SHP77 treated with DMSO at 0.1 percent for 48 hours (cell line): Measurements from ENCODE around the gene PPARD.

Experiments used
- DNase-seq: peaks from one replicate; lab custom pipeline; 2025; lab: John Stamatoyannopoulos, UW

The PPARD gene

DNA sequence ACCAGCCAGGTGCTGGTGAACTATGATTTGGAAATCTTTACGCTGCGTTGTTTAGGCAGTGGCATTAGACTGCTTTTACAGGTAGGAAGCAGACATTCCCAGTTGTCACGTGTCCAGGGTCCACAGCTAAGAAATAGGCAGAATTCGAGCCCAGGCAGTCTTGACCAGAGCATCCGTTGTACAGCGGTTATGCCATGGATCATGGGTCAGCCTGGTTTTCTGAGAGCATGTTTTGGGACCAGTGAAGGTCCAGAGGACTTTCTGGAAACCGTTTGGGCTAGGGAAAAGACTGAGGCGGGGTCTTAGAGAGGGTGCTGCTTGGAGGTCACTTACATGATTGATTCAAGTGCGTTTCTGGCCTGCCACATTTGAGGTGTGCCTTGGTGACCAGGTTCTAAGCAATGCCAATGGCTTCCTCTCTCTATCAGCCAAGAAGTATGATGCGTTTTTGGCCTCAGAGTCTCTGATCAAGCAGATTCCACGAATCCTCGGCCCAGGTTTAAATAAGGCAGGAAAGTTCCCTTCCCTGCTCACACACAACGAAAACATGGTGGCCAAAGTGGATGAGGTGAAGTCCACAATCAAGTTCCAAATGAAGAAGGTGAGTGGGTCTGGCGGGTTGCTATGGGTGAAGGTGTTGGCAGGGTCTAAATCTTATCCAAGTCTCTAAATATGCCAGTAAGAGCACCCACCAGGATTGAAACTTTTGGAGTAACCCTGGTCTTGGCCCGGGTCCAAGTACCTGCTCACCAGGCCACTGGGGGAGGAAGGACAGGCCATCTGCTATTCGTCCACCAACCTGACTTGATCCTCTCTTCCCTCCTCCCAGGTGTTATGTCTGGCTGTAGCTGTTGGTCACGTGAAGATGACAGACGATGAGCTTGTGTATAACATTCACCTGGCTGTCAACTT is 127.6 kb downstream of the PPARD start:
- no peak for DNase-seq

DNA sequence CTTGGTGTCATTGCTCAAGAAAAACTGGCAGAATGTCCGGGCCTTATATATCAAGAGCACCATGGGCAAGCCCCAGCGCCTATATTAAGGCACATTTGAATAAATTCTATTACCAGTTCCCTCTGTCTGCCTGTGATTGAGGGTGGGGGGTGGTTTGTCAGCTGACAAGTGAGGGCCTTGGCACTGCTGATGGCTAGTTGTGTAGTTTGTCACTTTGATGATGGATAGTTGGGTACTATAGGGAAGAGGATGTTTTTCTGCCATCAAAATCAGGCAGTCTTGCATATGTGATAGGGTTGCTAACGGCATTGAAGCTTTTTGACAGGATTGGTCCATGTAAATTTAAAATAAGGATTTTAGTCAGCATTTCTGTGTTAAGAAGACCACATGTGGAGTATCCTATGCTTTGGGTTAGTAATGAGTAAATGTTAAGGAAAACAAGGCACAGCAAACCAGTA is 128.3 kb downstream of the PPARD start:
- DNase-seq: no peak

DNA sequence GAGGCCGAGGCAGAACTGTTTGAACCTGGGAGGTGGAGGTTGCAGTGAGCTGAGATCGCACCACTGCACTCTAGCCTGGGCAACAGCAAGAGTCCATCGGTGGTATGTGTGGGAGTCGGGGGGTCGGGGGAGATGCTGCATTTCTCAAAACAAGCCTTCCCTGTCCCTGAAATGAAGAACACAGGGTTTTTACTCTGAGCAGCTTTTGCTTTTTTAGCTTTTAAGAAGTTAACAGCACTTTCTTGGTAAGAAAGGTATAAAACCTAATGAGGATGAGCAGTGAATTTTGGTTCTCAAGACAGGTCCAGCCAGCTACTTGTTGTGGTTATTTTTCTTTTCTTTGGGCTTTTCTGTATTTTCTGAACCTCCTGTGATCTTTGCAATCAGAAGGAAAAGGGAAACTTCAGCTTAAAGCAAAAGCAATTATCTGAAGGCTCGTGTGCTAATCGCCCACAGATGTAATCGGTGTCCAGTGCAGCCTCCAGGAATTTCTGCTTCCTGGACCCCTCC is 129.5 kb downstream of the PPARD start:
- DNase-seq: no peak

DNA sequence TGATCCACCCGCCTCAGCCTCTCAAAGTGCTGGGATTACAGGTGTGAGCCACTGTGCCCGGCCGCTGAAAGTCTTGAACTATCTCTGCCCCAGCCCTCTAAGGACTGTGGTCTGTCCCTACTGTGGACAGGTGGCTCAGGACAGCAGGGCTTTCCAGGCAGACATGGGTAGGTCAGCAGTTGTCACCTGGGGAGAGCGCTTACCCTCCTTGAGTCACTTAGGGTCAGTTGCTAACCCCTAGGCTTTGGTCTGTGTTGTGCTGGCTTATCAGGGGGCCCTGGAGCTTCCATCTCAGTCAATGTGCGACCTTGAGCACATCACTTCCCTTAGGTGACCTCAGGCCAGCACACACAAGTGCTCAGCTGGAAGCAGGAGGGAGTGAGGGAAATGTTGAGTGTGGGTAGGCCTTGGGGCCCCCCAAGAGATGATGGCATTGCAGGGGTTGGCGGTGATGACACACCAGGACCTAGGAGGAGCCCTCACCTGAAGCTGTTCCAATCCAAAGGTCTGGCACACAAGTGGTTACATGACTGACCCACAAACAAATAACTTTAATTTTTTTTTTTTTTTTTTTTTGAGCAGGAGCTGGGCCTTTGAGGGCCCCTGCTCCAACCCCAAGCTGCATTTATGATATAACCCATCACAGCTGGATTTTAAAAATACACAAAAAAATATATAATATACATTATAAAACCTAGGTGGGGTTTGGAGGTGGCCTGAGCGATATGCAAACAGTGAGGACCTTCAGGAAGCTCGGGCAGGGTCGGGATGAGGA is 130.9 kb downstream of the PPARD start:
- DNase-seq: no peak

DNA sequence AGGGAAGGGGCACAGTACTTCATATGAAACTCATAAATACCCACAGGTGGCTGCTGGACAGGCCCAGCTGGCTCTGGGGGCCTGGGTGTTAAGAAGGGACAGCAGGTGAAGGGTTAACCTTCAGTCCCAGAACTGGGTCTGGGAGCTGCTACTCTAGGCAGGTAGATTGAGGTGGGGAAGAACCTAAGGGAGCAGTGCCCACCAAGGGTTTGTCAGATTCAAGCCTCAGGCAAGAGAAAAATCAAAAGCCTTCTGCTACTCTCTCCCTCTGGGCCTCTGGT is 131.4 kb downstream of the PPARD start:
- DNase-seq: no peak

DNA sequence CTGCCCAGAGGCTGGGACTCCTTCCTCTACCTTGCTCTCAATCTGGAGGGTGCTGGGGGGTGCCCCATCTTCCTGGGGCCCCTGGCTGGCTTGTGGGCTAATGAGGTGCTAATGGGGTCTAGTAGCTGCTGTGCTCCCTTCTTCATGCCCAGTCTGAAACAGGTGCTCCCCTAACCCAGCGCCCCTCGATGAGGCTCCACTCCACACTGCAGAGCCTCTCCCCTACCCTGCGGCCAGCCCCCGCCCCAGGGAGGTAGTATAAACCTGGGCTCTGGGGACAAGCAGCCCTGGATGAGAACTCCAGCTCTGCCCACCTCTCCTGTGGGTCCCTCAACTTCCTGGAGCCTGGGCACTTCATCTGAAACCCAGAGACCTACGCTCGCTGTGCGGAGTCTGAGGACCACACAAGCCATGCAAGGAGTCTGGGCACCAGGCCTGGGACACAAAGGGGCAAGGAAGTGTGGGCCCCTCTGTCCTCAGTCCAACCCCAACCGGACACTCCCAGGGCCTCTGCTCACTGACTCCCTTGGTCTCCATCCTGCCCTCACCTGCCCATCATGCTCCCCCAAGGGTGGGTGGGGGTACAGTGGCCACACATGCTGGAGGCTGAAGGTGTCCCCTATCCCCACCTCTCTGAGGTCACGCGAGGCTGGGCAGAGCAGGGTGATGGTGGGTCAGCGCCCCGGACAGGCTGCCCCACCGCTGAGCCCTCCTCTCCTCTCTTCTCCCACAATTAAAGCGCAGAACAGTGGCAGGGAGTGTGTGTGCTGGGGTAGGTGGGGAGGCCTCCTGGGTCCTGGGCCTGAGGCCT is 132.0 kb downstream of the PPARD start:
- no peak for DNase-seq

DNA sequence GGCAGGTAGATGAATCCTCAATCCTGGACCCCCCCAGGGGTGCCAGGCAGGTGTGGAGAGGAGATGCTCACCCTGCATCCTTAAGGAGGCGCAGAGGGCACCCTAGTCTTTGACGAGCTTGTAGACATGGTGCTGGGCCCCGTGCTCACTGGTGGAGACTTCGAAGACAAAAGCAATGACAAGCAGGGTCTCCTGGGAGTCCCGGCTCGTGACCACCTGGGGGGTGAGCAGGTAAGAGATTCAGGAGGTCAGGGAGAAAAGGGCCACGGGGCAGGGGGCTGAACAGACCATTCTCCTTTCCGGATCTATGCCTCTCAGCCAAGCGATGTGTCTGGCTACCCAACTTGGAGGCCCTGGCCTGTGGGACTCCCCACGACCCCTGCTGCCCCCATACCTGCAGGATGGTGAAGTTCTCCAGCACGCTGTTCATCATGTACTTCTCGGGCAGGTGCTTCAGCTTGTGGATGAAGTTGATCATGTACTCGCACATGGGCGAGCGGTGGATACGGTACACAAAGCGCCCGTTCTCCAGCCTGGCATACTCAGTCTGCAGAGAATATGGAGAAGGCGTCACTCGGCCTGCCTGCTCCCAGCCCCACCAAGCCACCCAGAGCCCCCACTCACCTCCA is 132.7 kb downstream of the PPARD start:
- DNase-seq: no peak

DNA sequence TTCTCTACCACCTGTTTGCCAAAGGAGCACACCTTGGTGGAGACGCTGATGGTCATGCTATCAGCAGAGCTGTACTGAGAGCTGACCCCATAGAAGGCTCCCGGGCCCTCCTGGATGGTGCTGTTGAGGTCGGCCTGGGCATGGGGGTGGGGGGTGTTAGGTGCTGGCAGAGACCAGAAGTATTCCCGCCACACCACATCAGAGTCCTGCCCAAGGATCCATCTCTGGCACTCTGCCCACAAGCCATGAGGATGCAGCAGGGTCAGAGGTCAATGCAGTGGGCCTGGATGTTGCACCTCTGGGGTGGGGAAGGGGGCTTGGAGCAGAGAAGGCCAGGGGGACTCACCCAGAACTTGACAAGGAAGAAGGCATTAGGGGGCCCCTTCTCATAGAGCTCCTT is 133.2 kb downstream of the PPARD start:
- no peak for DNase-seq

DNA sequence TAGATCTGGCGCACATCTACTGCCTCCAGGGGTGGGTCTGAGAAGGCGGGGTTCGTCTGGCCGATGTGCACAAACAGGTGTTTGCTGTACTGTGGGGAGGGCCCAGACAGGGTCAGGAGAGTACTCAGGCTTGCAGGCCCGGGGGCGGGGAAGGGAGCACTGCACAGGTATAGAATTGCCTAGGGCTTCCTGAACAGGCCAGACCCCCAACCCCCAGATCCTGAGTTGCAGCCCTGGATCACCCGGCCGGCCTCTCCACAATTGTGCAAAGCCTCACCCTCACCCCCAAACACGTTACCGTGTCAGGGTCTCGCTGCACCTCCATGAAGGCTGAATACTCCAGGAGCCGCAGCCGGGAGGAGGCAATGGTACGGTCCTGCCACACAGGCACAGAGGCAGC is 133.6 kb downstream of the PPARD start:
- no peak for DNase-seq

DNA sequence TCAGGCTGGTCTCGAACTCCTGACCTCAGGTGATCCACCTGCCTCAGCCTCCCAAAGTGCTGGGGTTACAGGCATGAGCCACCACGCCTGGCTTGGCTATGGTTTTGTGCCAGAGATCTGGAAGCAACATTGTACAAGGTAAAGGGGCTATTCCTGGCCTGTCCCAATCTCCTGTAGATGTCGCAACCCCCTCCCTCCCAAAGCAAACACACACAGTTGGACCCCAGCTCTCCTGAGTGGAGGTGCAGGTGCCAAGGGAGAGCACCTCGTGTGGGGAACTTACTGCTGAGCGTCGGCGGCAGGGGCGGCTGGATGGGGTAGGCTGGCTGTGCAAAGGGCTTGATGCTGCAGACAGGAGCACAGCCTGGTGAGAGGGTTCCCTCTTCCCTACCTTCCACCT is 134.7 kb downstream of the PPARD start:
- DNase-seq: no peak
